Type B pancreatic cell (in vitro differentiated cells): Measurements from ENCODE around the gene NIFK. TPM values are rescaled to one million over a fixed set of nuclear protein-coding genes. Genes with fewer than 3 reads are reported as not detected.

Source experiments
- DNase-seq: peaks from one replicate; pipeline ENCODE4 v3.0.0; 2021; ENCODE audit warnings: mixed read lengths; ENCODE audit not compliant: unreplicated experiment; ENCODE audit errors: extremely low spot score
- H3K27ac Mint-ChIP-seq: 2 replicates; pipeline ENCODE4 v1.8.0; 2021; ENCODE audit warnings: mild to moderate bottlenecking, mixed read lengths
- H3K27me3 Mint-ChIP-seq: 2 replicates; pipeline ENCODE4 v1.8.0; 2021; ENCODE audit warnings: mixed read lengths
- H3K36me3 Mint-ChIP-seq: 2 replicates; pipeline ENCODE4 v1.8.0; 2021; ENCODE audit warnings: mixed read lengths
- H3K4me1 Mint-ChIP-seq: one replicate; pipeline ENCODE4 v1.8.0; 2021; ENCODE audit warnings: mixed read lengths; ENCODE audit not compliant: unreplicated experiment
- H3K4me3 Mint-ChIP-seq: 2 replicates; pipeline ENCODE4 v1.8.0; 2021; ENCODE audit warnings: mild to moderate bottlenecking, mixed read lengths
- H3K9me3 Mint-ChIP-seq: 2 replicates; pipeline ENCODE4 v1.8.0; 2021; ENCODE audit warnings: mixed read lengths
- long read RNA-seq: library from polyadenylated mRNA; unstranded; transcript quantifications from one replicate; pipeline ENCODE4 v2.0.0, GENCODE V29; 2020
- total RNA-seq: library from RNA; stranded (reverse); gene quantifications from 2 replicates; pipeline ENCODE4 v1.2.1, GENCODE V29; 2021; ENCODE audit warnings: low replicate concordance
- TF ChIP-seq, protein P1 (sequence below): fragments of 200-600 bp; sonication (generic); conservative IDR thresholded peaks from 2 replicates; pipeline ENCODE4 v1.5.0; 2021; ENCODE audit warnings: antibody characterized with exemption, mild to moderate bottlenecking

The NIFK gene
- 55.5 and 60.9 TPM in 2 replicates for total RNA-seq
- long read RNA-seq, transcript NIFK-201 (7 exons, 1,734 nt), result major isoform, 63 of 72 reads
- long read RNA-seq, partial matches to known transcripts, result 2 of 72 reads
- long read RNA-seq, other reads (novel, unspliced or antisense), result 4 of 72 reads

DNA sequence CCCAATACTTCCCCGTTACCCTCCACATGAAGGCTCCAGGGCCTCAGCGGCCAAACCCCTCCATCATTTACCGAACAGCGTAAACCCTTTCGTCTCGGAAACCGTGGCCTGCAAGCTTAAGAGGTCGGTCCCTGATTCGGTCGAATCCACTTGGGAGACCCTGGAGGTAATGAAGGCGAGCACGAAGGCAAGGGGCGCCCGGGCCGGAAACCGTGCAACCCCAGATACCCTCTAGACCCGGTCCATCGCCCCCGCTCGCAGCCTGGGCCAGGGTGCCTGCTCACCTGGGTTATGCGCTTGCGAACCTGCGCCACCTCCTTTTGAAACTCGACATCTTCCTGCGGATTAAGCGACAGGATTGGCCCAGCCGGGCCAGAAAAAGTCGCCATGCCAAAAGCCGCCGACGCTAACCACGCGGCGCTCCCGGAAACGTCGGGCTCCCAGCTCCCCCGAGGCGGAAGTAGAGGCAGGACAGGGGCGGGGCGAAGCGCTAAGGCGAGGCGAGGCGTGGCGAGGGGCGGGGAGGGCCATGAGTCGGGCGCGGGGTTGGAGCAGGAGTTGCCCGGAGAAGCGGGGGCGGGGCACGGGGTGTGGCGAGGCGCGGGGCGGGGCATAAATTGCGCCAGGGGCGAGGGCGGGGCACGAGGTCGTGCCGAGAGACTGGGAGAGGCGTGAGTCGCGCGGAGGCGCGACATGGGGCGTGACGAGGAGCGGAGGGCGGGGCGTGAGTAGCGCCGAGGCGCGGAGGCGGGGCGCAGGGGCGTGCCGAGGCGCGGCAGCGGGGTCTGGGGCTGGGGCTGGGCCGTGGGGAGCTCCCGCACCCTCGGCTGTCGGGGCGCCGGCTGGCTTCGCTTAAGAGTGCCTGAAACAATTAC is at the start of gene NIFK:
Gene NIFK, minus strand, starts transcription at position 414 of the 875 bp plus-strand sequence. Its CDS starts 25 bp downstream, at position 389.
- Mint-ChIP-seq H3K9me3 (no peaks in the 10 kb centered on the region), H3K27ac (peak within 1 kb of the TSS; percentile 81), H3K4me3 (peak within 1 kb of the TSS; percentile 90), H3K4me1 (peaks cover 7% of the 10 kb centered on the region), H3K36me3 (peaks cover 10% of the 10 kb centered on the region), H3K27me3 (no peaks in the 10 kb centered on the region)
- TF ChIP-seq, protein P1, sequence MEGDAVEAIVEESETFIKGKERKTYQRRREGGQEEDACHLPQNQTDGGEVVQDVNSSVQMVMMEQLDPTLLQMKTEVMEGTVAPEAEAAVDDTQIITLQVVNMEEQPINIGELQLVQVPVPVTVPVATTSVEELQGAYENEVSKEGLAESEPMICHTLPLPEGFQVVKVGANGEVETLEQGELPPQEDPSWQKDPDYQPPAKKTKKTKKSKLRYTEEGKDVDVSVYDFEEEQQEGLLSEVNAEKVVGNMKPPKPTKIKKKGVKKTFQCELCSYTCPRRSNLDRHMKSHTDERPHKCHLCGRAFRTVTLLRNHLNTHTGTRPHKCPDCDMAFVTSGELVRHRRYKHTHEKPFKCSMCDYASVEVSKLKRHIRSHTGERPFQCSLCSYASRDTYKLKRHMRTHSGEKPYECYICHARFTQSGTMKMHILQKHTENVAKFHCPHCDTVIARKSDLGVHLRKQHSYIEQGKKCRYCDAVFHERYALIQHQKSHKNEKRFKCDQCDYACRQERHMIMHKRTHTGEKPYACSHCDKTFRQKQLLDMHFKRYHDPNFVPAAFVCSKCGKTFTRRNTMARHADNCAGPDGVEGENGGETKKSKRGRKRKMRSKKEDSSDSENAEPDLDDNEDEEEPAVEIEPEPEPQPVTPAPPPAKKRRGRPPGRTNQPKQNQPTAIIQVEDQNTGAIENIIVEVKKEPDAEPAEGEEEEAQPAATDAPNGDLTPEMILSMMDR, result no peak
- peak; percentile 100 for DNase-seq

GRCh38 chr2:121783180-121783579 is 46.5 kb upstream of the NIFK start:
- Mint-ChIP-seq H3K4me3 (no peak overlapping the region), H3K36me3 (no peaks in the 10 kb centered on the region), H3K4me1 (no peaks in the 10 kb centered on the region), H3K27me3 (peaks cover 3% of the 10 kb centered on the region), H3K27ac (no peak overlapping the region), H3K9me3 (no peaks in the 10 kb centered on the region)
- TF ChIP-seq, protein P1, result no peak
- DNase-seq, result no peak

GRCh38 chr2:121778741-121779487 is 42.2 kb upstream of the NIFK start:
- no peak overlapping the region for H3K4me3 Mint-ChIP-seq
- H3K27me3 Mint-ChIP-seq, result no peaks in the 10 kb centered on the region
- H3K9me3 Mint-ChIP-seq, result no peaks in the 10 kb centered on the region
- no peaks in the 10 kb centered on the region for H3K4me1 Mint-ChIP-seq
- TF ChIP-seq, protein P1, result no peak
- H3K27ac Mint-ChIP-seq, result peak overlapping the region; percentile 33
- no peaks in the 10 kb centered on the region for H3K36me3 Mint-ChIP-seq
- no peak for DNase-seq

DNA sequence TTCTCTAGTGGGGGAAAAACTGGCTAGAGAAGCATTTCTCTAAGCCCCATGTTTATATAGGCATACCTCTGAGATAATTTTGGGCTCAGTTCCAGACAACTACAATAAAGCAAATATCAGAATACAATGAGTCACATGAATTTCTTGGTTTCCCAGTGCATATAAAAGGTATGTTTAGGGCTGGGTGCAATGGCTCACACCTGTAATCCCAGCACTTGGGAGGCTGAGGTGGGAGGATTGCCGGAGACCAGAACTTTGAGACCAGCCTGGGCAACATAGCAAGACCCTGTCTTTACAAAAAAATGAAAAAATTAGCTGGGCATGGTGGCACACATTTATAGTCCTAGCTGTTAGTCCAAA is 41.0 kb upstream of the NIFK start:
- peaks cover 5% of the 10 kb centered on the region for H3K4me1 Mint-ChIP-seq
- H3K36me3 Mint-ChIP-seq, result no peaks in the 10 kb centered on the region
- peak overlapping the region; percentile 22 for H3K27ac Mint-ChIP-seq
- H3K27me3 Mint-ChIP-seq, result no peaks in the 10 kb centered on the region
- no peaks in the 10 kb centered on the region for H3K9me3 Mint-ChIP-seq
- TF ChIP-seq, protein P1, result no peak
- H3K4me3 Mint-ChIP-seq, result no peak overlapping the region
- no peak for DNase-seq

DNA sequence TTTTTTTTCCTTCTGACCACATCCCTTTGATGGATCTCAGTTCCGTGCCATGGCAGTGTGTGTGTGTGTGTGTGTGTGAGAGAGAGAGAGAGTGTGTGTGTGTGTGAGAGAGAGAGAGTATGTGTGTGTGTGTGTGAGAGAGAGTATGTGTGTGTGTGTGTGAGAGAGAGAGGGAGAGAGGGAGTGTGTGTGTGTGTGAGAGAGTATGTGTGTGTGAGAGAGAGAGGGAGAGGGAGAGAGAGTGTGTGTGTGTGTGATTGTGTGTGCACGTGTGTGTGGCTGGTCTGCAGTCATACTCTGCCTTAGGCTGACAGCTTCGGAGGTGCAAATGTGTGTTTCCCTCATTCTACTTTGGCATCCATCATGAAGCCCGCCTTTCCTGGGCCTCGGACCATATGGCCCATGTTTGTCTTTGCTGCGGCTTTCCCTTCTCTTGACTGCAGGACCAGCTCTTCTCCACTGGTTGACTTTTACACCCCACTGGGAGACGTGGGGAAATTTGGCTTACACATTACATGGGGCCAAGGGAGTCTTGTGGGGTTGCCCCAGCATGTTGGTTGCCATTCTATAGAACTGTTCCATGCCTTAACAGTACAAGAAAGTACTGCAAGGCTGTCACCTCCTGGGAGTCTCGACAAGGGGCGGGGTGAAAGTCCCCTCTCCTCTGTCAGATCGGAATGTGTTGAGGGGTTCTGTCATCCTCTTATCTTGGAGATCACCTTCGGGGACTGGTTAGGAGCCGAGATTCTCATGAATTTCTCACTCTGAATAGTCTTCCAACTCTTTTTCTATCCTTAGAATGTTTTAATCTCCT is 40.4 kb upstream of the NIFK start:
- no peaks in the 10 kb centered on the region for H3K36me3 Mint-ChIP-seq
- peak overlapping the region; percentile 22 for H3K27ac Mint-ChIP-seq
- H3K9me3 Mint-ChIP-seq, result no peaks in the 10 kb centered on the region
- DNase-seq, result no peak
- no peak overlapping the region for H3K4me3 Mint-ChIP-seq
- TF ChIP-seq, protein P1, result no peak
- peaks cover 11% of the 10 kb centered on the region for H3K4me1 Mint-ChIP-seq
- H3K27me3 Mint-ChIP-seq, result no peaks in the 10 kb centered on the region
